SK-N-SH (cell line): ENCODE measurements around the gene RELN. TPM values are rescaled to one million over a fixed set of nuclear protein-coding genes. Genes with fewer than 3 reads are reported as not detected.

Experiments
- CTCF ChIA-PET: fragments of 300-600, 350-600 bp; formaldehyde crosslinking; extraction: SDS; loops from one replicate; lab custom pipeline; 2021; lab: Yijun Ruan, JAX
- POLR2A ChIA-PET: fragments of 350-600 bp; sonication (Branson Sonifier 250); formaldehyde crosslinking; extraction: SDS; loops from one replicate; lab custom pipeline; 2020; ENCODE audit warnings: antibody characterized with exemption, inconsistent platforms; lab: Yijun Ruan, JAX
- DNase-seq: peaks from one replicate; pipeline ENCODE4 v3.0.0; 2012
- H2AFZ ChIP-seq: fragments of 200-600 bp; sonication (generic); 2 replicates; pipeline ENCODE4 v1.8.1; 2016; ENCODE audit warnings: antibody characterized with exemption, mild to moderate bottlenecking, low read depth
- H3F3A ChIP-seq: fragments of 200-600 bp; sonication (generic); replicated peaks from 2 replicates; pipeline ENCODE3; 2016; ENCODE audit warnings: antibody characterized with exemption, mild to moderate bottlenecking; ENCODE audit not compliant: insufficient read depth
- H3K27ac ChIP-seq, 2 experiments: fragments of 200-500 bp in 1 of 2; fragments of 200-600 bp in 1 of 2; sonication (Bioruptor generic) in 1 of 2; sonication (generic), shearing (Covaris generic) in 1 of 2; 2 replicates each; pipeline versions ENCODE4 v1.5.1 to v1.6.1; 2014 to 2016; ENCODE audit warnings: low read depth in 2 of 2, inconsistent platforms in 1 of 2, low read length in 1 of 2, mild to moderate bottlenecking in 1 of 2, mixed read lengths in 1 of 2
- H3K27me3 ChIP-seq: fragments of 200-600 bp; sonication (generic), shearing (Covaris generic); 2 replicates; pipeline ENCODE4 v1.6.1; 2016; ENCODE audit warnings: mixed run types; ENCODE audit not compliant: insufficient read depth
- H3K36me3 ChIP-seq, 2 experiments: fragments of 200-500 bp in 1 of 2; fragments of 200-600 bp in 1 of 2; sonication (Bioruptor generic) in 1 of 2; sonication (generic) in 1 of 2; replicated peaks in 1 of 2; 2 replicates each; pipeline versions ENCODE3 to v1.5.1; 2014 to 2016; ENCODE audit warnings: low read length in 1 of 2, mild to moderate bottlenecking in 1 of 2; ENCODE audit not compliant: insufficient read depth in 2 of 2, control insufficient read depth in 1 of 2
- H3K4me1 ChIP-seq, 2 experiments: fragments of 200-500 bp in 1 of 2; fragments of 200-600 bp in 1 of 2; sonication (Bioruptor generic) in 1 of 2; sonication (generic), shearing (Covaris generic) in 1 of 2; 2 replicates each; pipeline versions ENCODE4 v1.5.1 to v1.6.1; 2014 to 2016; ENCODE audit warnings: low read depth in 1 of 2, low read length in 1 of 2, mixed run types in 1 of 2; ENCODE audit not compliant: insufficient read depth in 2 of 2, control insufficient read depth in 1 of 2
- H3K4me2 ChIP-seq: fragments of 200-600 bp; sonication (generic), shearing (Covaris generic); 2 replicates; pipeline ENCODE4 v1.6.1; 2017; ENCODE audit warnings: mixed run types
- H3K4me3 ChIP-seq, 2 experiments: fragments of 200-500 bp in 1 of 2; fragments of 200-600 bp in 1 of 2; sonication (Bioruptor generic) in 1 of 2; sonication (generic), shearing (Covaris generic) in 1 of 2; 2 replicates each; pipeline versions ENCODE4 v1.5.1 to v1.8.1; 2014 to 2016; ENCODE audit warnings: low read depth in 2 of 2, inconsistent platforms in 1 of 2, low read length in 1 of 2, mild to moderate bottlenecking in 1 of 2, mixed read lengths in 1 of 2, moderate library complexity in 1 of 2
- H3K79me2 ChIP-seq: fragments of 200-600 bp; sonication (generic); 2 replicates; pipeline ENCODE4 v1.8.1; 2017; ENCODE audit warnings: mild to moderate bottlenecking; ENCODE audit not compliant: insufficient read depth
- H3K9ac ChIP-seq: fragments of 200-600 bp; sonication (generic); 2 replicates; pipeline ENCODE4 v1.6.1; 2017; ENCODE audit warnings: mixed run types
- H3K9me2 ChIP-seq: fragments of 200-600 bp; sonication (generic); 2 replicates; pipeline ENCODE4 v1.6.1; 2017; ENCODE audit warnings: mixed run types
- H3K9me3 ChIP-seq: fragments of 200-600 bp; sonication (generic); 2 replicates; pipeline ENCODE4 v1.6.1; 2017; ENCODE audit warnings: mixed run types, mild to moderate bottlenecking, moderate library complexity
- H4K20me1 ChIP-seq: fragments of 200-600 bp; sonication (generic); 2 replicates; pipeline ENCODE4 v1.6.1; 2017; ENCODE audit warnings: mild to moderate bottlenecking, mixed run types; ENCODE audit not compliant: insufficient read depth
- CHD2 ChIP-seq: fragments of 150-350 bp; IDR thresholded peaks from 2 replicates; pipeline ENCODE4 v1.6.1; 2018; ENCODE audit warnings: low read length; ENCODE audit not compliant: partially characterized antibody
- ELF1 ChIP-seq: IDR thresholded peaks from 2 replicates; pipeline ENCODE4 v1.4.0; 2012
- EZH2phosphoT487 ChIP-seq: fragments of 200-600 bp; sonication (generic); IDR thresholded peaks from 2 replicates; pipeline ENCODE4 v1.6.1; 2017; ENCODE audit warnings: low read depth, mixed run types, mild to moderate bottlenecking, antibody characterized with exemption, moderate library complexity, borderline replicate concordance
- FOSL2 ChIP-seq: IDR thresholded peaks from 2 replicates; pipeline ENCODE4 v1.4.0; 2012; ENCODE audit warnings: low read depth, mild to moderate bottlenecking, moderate library complexity, borderline replicate concordance
- FOXJ3 ChIP-seq: sonication (generic); formaldehyde crosslinking; IDR thresholded peaks from 2 replicates; pipeline ENCODE4 v1.5.1; 2020; ENCODE audit warnings: mild to moderate bottlenecking, missing genetic modification reagents
- FOXM1 ChIP-seq: IDR thresholded peaks from 2 replicates; pipeline ENCODE4 v1.4.0; 2012; ENCODE audit warnings: low read depth, mild to moderate bottlenecking
- GABPA ChIP-seq: IDR thresholded peaks from 2 replicates; pipeline ENCODE4 v1.4.0; 2012; ENCODE audit warnings: low read depth, mild to moderate bottlenecking
- GATA2 ChIP-seq: sonication (generic); formaldehyde crosslinking; IDR thresholded peaks from 2 replicates; pipeline ENCODE4 v1.5.0; 2020; ENCODE audit warnings: mild to moderate bottlenecking, missing genetic modification reagents
- JUND ChIP-seq: IDR thresholded peaks from 2 replicates; pipeline ENCODE4 v1.4.0; 2012
- MAX ChIP-seq: IDR thresholded peaks from 2 replicates; pipeline ENCODE4 v1.4.0; 2012; ENCODE audit warnings: low read depth
- MEF2A ChIP-seq: IDR thresholded peaks from 2 replicates; pipeline ENCODE4 v1.4.0; 2012; ENCODE audit warnings: low read depth, borderline replicate concordance
- NFIC ChIP-seq: IDR thresholded peaks from 2 replicates; pipeline ENCODE4 v1.4.0; 2012; ENCODE audit warnings: borderline replicate concordance
- RAD21 ChIP-seq: IDR thresholded peaks from 2 replicates; pipeline ENCODE4 v1.6.1; 2012; ENCODE audit warnings: mild to moderate bottlenecking, low read length
- REST ChIP-seq: IDR thresholded peaks from 2 replicates; pipeline ENCODE4 v1.6.1; 2012; ENCODE audit warnings: mild to moderate bottlenecking, low read depth, low read length, moderate library complexity
- RFX5 ChIP-seq: IDR thresholded peaks from 2 replicates; pipeline ENCODE4 v1.6.1; 2012; ENCODE audit warnings: mild to moderate bottlenecking, improper control_type of control experiment, low read length
- RXRA ChIP-seq: IDR thresholded peaks from 2 replicates; pipeline ENCODE4 v1.4.0; 2012; ENCODE audit warnings: low read depth, mild to moderate bottlenecking, borderline replicate concordance
- TAF1 ChIP-seq: IDR thresholded peaks from 2 replicates; pipeline ENCODE4 v1.6.1; 2012; ENCODE audit warnings: low read depth, mild to moderate bottlenecking, low read length, moderate library complexity, borderline replicate concordance
- TCF12 ChIP-seq: IDR thresholded peaks from 2 replicates; pipeline ENCODE4 v1.4.0; 2012
- TEAD4 ChIP-seq: IDR thresholded peaks from 2 replicates; pipeline ENCODE4 v1.4.0; 2012; ENCODE audit warnings: mild to moderate bottlenecking, borderline replicate concordance; ENCODE audit not compliant: insufficient read depth
- USF1 ChIP-seq: IDR thresholded peaks from 2 replicates; pipeline ENCODE4 v1.4.0; 2012; ENCODE audit warnings: low read depth, borderline replicate concordance
- YY1 ChIP-seq: IDR thresholded peaks from 2 replicates; pipeline ENCODE4 v1.4.0; 2012; ENCODE audit warnings: low read depth, mild to moderate bottlenecking
- WGBS: methylation state at CpG from one replicate; pipeline ENCODE4 v1.1.6; 2017; ENCODE audit warnings: low lambda C conversion rate; 5-methylcytosine and 5-hydroxymethylcytosine counted together
- polyA plus RNA-seq, 3 experiments: library from polyadenylated mRNA; depleted of rRNA; stranded (reverse); fragments of >200 nt; gene quantifications; 2 replicates each; pipeline ENCODE4 v1.2.3, GENCODE V29; 2012

Gene RELN
- polyA plus RNA-seq, 1 of the 3 experiments (the other 2 are of a cell fraction): 0.02 TPM

GRCh38 chr7:103683348-103683747, 306.1 kb downstream of the RELN start:
- CTCF ChIA-PET: interaction anchor here (1.1 kb wide), 1 partner anchor 110 kb away, joined by 3 read pairs; no protein-coding TSS in a partner anchor
- no peak for DNase-seq

GRCh38 chr7:103680161-103681144, 309.0 kb downstream of the RELN start:
- CTCF ChIA-PET: interaction anchor here (0.6 to 2.3 kb wide), 6 partner anchors 13 to 425 kb away, joined by 3 to 5 read pairs (median 4); no protein-coding TSS in a partner anchor
- H3K9me2 ChIP-seq: no peaks in the 10 kb centered on the region
- H3K4me3 ChIP-seq: no peak overlapping the region
- no peak overlapping the region; the same call in 1 of the 2 replicates for H3K4me2 ChIP-seq
- no peaks in the 10 kb centered on the region for H3K79me2 ChIP-seq
- no peak overlapping the region for H2AFZ ChIP-seq
- POLR2A ChIA-PET: no interaction called here
- H3K9me3 ChIP-seq: no peaks in the 10 kb centered on the region
- H3K9ac ChIP-seq: no peak overlapping the region
- H3K27me3 ChIP-seq: no peaks in the 10 kb centered on the region
- no peaks in the 10 kb centered on the region for H4K20me1 ChIP-seq
- peaks cover 4 to 7% of the 10 kb centered on the region in 2 experiments; a peak in 3 of 4 replicates for H3K4me1 ChIP-seq
- H3K27ac ChIP-seq: no peak overlapping the region
- H3F3A ChIP-seq: peaks cover 11% of the 10 kb centered on the region
- WGBS: 48% methylated on average over 6 of the region's 6 CpGs
- no peaks in the 10 kb centered on the region for H3K36me3 ChIP-seq
- TF ChIP-seq FOXM1: no peak
- TF ChIP-seq REST: no peak
- no peak for TF ChIP-seq FOXJ3
- no peak for TF ChIP-seq TCF12
- TF ChIP-seq TAF1: no peak
- TF ChIP-seq FOSL2: no peak
- no peak for TF ChIP-seq NFIC
- no peak for TF ChIP-seq ELF1
- TF ChIP-seq GABPA: no peak
- TF ChIP-seq CHD2: no peak
- TF ChIP-seq RXRA: no peak
- TF ChIP-seq MAX: no peak
- TF ChIP-seq RFX5: no peak
- TF ChIP-seq USF1: no peak
- no peak for TF ChIP-seq GATA2
- no peak for TF ChIP-seq EZH2phosphoT487
- TF ChIP-seq, all 33 proteins: peak for 0
- DNase-seq: no peak

More at GRCh38 chr7:103683348-103683747, 306.1 kb downstream of the RELN start:
- H3K27ac ChIP-seq: no peak overlapping the region
- peaks cover 4 to 9% of the 10 kb centered on the region in 2 experiments; a peak in 3 of 4 replicates for H3K4me1 ChIP-seq
- POLR2A ChIA-PET: no interaction called here
- 63% methylated on average over 2 of the region's 2 CpGs for WGBS
- H3F3A ChIP-seq: peaks cover 11% of the 10 kb centered on the region
- H3K27me3 ChIP-seq: no peaks in the 10 kb centered on the region
- no peak overlapping the region for H2AFZ ChIP-seq
- no peak overlapping the region for H3K9ac ChIP-seq
- no peak overlapping the region for H3K4me3 ChIP-seq
- no peaks in the 10 kb centered on the region for H3K9me2 ChIP-seq
- H3K9me3 ChIP-seq: no peaks in the 10 kb centered on the region
- H3K4me2 ChIP-seq: no peak overlapping the region
- TF ChIP-seq JUND (no peak), GABPA (no peak), MEF2A (no peak), RAD21 (no peak), ELF1 (no peak), YY1 (no peak), TCF12 (no peak), FOSL2 (no peak), TEAD4 (no peak)
- H3K79me2 ChIP-seq: no peaks in the 10 kb centered on the region
- H4K20me1 ChIP-seq: no peaks in the 10 kb centered on the region
- H3K36me3 ChIP-seq: no peaks in the 10 kb centered on the region
